T-helper 1 cell treated with Interleukin-12 subunit alpha and Interleukin-12 subunit beta and Interleukin-4 antibody, amounts not matched to agents 30 μg/mL and 1 μg/mL, for 36 hours (primary cell): ENCODE measurements around the gene ZNF813.

Experiments
- H3K27ac Mint-ChIP-seq: one replicate; pipeline ENCODE4 v1.8.0; 2021; ENCODE audit warnings: mild to moderate bottlenecking, mixed read lengths
- H3K27me3 Mint-ChIP-seq: one replicate; pipeline ENCODE4 v1.8.0; 2021; ENCODE audit warnings: low read depth, mixed read lengths
- H3K36me3 Mint-ChIP-seq: one replicate; pipeline ENCODE4 v1.8.0; 2021; ENCODE audit warnings: low read depth, mixed read lengths
- H3K4me1 Mint-ChIP-seq: one replicate; pipeline ENCODE4 v1.8.0; 2021; ENCODE audit warnings: low read depth, mixed read lengths
- H3K4me3 Mint-ChIP-seq: one replicate; pipeline ENCODE4 v1.8.0; 2021; ENCODE audit warnings: mild to moderate bottlenecking, moderate library complexity, mixed read lengths
- H3K9me3 Mint-ChIP-seq: one replicate; pipeline ENCODE4 v1.8.0; 2021; ENCODE audit warnings: mixed read lengths

Gene ZNF813

GRCh38 chr19:53521373-53522202 is 54.1 kb downstream of the ZNF813 start:
- Mint-ChIP-seq H3K9me3 (peaks cover 36% of the 10 kb centered on the region), H3K36me3 (peaks cover 30% of the 10 kb centered on the region), H3K27ac (peak overlapping the region; percentile 91), H3K4me3 (peak overlapping the region; percentile 99), H3K4me1 (peaks cover 16% of the 10 kb centered on the region), H3K27me3 (no peaks in the 10 kb centered on the region)

DNA sequence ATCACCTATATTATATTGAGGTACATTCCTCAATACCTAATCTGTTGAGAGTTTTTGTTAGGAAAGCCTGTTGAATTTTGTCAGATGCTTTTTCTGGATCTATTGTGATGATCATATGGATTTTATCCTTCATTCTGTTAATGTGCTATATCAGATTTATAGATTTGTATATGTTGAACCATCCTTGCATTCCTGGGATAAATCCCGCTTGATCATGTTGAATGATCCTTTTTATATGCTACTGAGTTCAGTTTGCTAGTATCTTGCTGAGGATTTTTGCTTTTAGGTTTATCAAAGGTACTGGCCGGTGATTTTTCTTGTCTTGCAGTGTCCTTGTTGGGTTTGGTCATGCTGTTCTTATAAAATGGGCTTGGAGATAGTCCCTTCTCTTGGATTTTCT is 58.4 kb downstream of the ZNF813 start:
- H3K36me3 Mint-ChIP-seq: peaks cover 28% of the 10 kb centered on the region

DNA sequence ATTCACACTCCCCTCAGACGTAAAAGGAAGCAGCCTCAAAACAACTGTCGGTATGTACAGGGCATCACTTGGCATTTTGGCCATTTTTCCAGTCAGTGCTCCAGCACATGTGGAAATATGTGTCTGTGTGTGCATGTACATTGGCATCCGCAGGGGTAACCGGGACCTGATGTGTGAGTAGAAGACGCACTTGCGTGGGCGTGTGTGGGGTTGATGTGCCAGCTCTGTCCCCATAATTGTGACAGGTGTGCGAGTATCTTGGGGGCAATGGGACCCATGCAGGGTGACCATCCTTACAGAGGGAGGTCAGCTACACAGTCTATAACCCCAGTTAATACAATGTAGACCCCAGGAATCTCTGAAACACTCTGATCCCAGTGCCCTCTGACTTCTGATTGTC is 63.1 kb downstream of the ZNF813 start:
- H3K27ac Mint-ChIP-seq: no peak overlapping the region
- H3K36me3 Mint-ChIP-seq: peaks cover 11% of the 10 kb centered on the region
- peaks cover 26% of the 10 kb centered on the region for H3K9me3 Mint-ChIP-seq
- no peak overlapping the region for H3K4me3 Mint-ChIP-seq
- H3K27me3 Mint-ChIP-seq: no peaks in the 10 kb centered on the region
- H3K4me1 Mint-ChIP-seq: no peaks in the 10 kb centered on the region

More for the DNA sequence above, 58.4 kb downstream of the ZNF813 start:
- H3K27me3 Mint-ChIP-seq: no peaks in the 10 kb centered on the region
- no peak overlapping the region for H3K4me3 Mint-ChIP-seq
- no peak overlapping the region for H3K27ac Mint-ChIP-seq
- H3K4me1 Mint-ChIP-seq: peaks cover 10% of the 10 kb centered on the region
- peaks cover 30% of the 10 kb centered on the region for H3K9me3 Mint-ChIP-seq

GRCh38 chr19:53531457-53531856 is 63.9 kb downstream of the ZNF813 start:
- Mint-ChIP-seq H3K4me1 (peaks cover 4% of the 10 kb centered on the region), H3K36me3 (peaks cover 8% of the 10 kb centered on the region), H3K27ac (no peak overlapping the region), H3K4me3 (no peak overlapping the region), H3K9me3 (peaks cover 19% of the 10 kb centered on the region), H3K27me3 (no peaks in the 10 kb centered on the region)

DNA sequence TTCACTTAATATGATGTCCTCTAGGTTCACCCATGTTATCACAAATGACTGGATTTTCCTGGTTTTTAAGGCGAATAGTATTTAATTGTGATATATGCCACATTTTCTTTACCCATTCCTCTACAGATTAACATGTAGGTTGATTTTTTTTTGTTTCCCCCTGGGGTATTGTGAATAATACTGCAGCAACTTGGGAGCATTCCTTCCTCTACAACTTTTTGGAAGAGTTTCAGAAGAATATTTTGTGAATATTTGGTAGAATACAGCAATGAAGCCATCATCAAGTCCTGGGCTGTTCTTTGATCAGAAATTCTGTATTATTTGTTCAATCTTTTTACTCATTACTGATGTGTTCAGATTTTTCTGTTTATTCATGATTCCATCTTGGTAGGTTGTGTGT is 64.8 kb downstream of the ZNF813 start:
- H3K4me3 Mint-ChIP-seq: no peak overlapping the region
- peaks cover 8% of the 10 kb centered on the region for H3K36me3 Mint-ChIP-seq
- H3K4me1 Mint-ChIP-seq: peaks cover 4% of the 10 kb centered on the region
- H3K27ac Mint-ChIP-seq: no peak overlapping the region
- H3K9me3 Mint-ChIP-seq: peaks cover 19% of the 10 kb centered on the region
- H3K27me3 Mint-ChIP-seq: no peaks in the 10 kb centered on the region

GRCh38 chr19:53536225-53536548 is 68.7 kb downstream of the ZNF813 start:
- Mint-ChIP-seq H3K36me3 (peaks cover 18% of the 10 kb centered on the region), H3K4me3 (peak overlapping the region; percentile 5), H3K9me3 (peaks cover 17% of the 10 kb centered on the region), H3K27me3 (no peaks in the 10 kb centered on the region), H3K4me1 (peaks cover 10% of the 10 kb centered on the region), H3K27ac (no peak overlapping the region)

DNA sequence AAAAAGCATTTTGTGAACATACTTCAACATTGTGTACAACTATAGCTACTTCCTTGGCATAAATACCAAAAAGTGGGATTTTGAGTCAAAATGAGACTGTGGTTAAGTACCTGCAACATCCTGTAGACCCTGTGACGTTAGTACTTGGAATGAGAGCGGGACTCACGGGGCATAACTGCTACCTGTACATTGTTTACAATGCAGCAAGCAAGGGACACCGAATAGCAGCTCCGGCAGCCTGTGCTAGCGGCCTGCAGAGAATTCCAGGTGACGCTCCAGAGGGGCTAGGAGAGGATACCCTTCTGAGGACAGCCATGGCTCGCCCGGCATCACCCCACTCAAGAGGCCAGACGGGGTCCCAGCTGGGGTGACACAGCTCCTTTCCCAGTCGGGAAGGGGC is 69.6 kb downstream of the ZNF813 start:
- H3K27me3 Mint-ChIP-seq: no peaks in the 10 kb centered on the region
- peaks cover 22% of the 10 kb centered on the region for H3K36me3 Mint-ChIP-seq
- H3K9me3 Mint-ChIP-seq: peaks cover 15% of the 10 kb centered on the region
- peak overlapping the region; percentile 70 for H3K4me3 Mint-ChIP-seq
- peak overlapping the region; percentile 68 for H3K27ac Mint-ChIP-seq
- H3K4me1 Mint-ChIP-seq: peaks cover 10% of the 10 kb centered on the region

GRCh38 chr19:53537521-53538377 is 70.2 kb downstream of the ZNF813 start, which contains the start of gene ZNF331:
Gene ZNF331 (plus strand): TSS chr19:53538145. CDS start chr19:53569377, 31,232 bp downstream.
- Mint-ChIP-seq H3K9me3 (peaks cover 16% of the 10 kb centered on the region), H3K27ac (peak within 1 kb of the TSS; percentile 97), H3K36me3 (peaks cover 27% of the 10 kb centered on the region), H3K27me3 (no peaks in the 10 kb centered on the region), H3K4me1 (peaks cover 12% of the 10 kb centered on the region), H3K4me3 (peak within 1 kb of the TSS; percentile 90)

DNA sequence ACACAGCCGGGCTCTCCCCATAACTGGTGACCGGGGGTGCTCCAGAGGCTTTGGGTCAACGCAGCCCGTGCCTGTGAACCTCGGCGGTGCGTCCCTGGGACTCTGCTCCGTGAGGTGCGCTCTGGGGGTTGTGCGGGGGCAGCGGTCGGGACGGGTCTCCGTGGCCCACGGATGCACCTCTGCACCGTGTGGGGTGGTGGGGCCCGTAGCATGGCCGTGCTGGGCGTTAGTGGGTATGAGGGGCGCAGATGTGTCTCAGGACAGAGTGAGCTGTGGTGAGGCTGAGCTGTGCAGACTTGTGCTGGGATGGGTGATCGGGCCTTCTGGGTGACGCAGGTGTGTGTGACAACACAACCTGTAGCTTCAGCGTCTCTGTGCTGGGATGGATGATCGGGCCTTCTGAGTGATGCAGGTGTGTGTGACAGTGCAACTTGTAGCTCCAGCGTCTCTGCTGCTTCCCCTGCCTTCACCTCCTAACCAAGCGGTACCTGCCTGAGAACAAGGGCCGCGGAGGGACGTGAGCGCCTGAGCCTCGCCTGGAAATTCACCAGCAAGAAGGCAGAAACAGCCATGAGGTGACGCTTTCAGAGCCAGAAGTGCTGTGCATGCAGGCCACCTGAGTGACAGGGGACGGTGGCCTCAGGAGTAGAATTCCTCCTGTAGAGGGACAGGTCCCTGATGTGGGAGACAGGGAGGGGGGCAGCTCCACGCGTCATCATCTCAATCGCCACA is 71.0 kb downstream of the ZNF813 start:
- Mint-ChIP-seq H3K36me3 (peaks cover 27% of the 10 kb centered on the region), H3K4me3 (peak overlapping the region; percentile 90), H3K4me1 (peaks cover 12% of the 10 kb centered on the region), H3K27me3 (no peaks in the 10 kb centered on the region), H3K27ac (peak overlapping the region; percentile 97), H3K9me3 (peaks cover 9% of the 10 kb centered on the region)

- Mint-ChIP-seq H3K9me3 (peaks cover 6% of the 10 kb centered on the region), H3K4me3 (no peak overlapping the region), H3K27me3 (no peaks in the 10 kb centered on the region), H3K4me1 (peaks cover 12% of the 10 kb centered on the region), H3K27ac (no peak overlapping the region), H3K36me3 (peaks cover 30% of the 10 kb centered on the region)
These were observed 72.6 kb downstream of the ZNF813 start for GRCh38 chr19:53540091-53540490.

DNA sequence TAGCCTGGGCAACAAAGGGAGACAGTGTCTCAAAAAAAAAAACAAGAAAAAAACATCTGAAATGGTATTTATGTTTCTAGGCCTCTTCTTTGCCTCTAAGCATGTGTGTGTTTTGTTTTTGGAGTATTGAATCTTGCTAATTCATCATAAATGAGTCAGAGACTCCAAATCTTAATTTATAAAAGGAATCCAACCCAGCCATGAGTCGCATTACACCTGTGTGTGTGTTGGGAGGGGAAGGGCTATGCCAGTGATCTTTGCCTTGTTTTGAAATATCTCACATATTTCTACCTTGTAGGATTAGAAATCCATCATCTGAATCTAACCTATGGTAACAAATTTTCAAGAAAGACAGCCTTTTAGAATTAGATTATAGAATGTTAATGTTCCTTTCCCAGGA is 74.4 kb downstream of the ZNF813 start:
- Mint-ChIP-seq H3K27me3 (no peaks in the 10 kb centered on the region), H3K9me3 (peaks cover 6% of the 10 kb centered on the region), H3K36me3 (peaks cover 33% of the 10 kb centered on the region), H3K4me3 (no peak overlapping the region), H3K4me1 (peaks cover 8% of the 10 kb centered on the region), H3K27ac (no peak overlapping the region)

- Mint-ChIP-seq H3K4me1 (peaks cover 7% of the 10 kb centered on the region), H3K4me3 (no peak overlapping the region), H3K27ac (no peak overlapping the region), H3K9me3 (peaks cover 23% of the 10 kb centered on the region), H3K36me3 (peaks cover 21% of the 10 kb centered on the region), H3K27me3 (no peaks in the 10 kb centered on the region)
These were observed 77.9 kb downstream of the ZNF813 start for GRCh38 chr19:53545271-53546065.
